NT2/D1 (cell line): ENCODE results near the gene COL4A3.

Source experiments
- DNase-seq: peaks from one replicate; pipeline ENCODE4 v3.0.0-alpha.2; 2011; ENCODE audit warnings: low read depth, low spot score
- H3K27me3 ChIP-seq: 2 replicates; pipeline ENCODE4 v1.6.0; 2011; ENCODE audit warnings: mild to moderate bottlenecking; ENCODE audit not compliant: insufficient read length, insufficient read depth
- H3K36me3 ChIP-seq: 2 replicates; pipeline ENCODE4 v1.6.1; 2011; ENCODE audit warnings: mild to moderate bottlenecking, low read length, mixed read lengths; ENCODE audit not compliant: insufficient read depth, insufficient read length
- H3K4me1 ChIP-seq: 2 replicates; pipeline ENCODE4 v1.5.1; 2011; ENCODE audit not compliant: insufficient read depth, insufficient read length
- H3K4me3 ChIP-seq: 2 replicates; pipeline ENCODE4 v1.5.1; 2011; ENCODE audit warnings: low read depth; ENCODE audit not compliant: insufficient read length
- H3K9ac ChIP-seq: 2 replicates; pipeline ENCODE4 v1.6.0; 2011; ENCODE audit warnings: low read depth; ENCODE audit not compliant: insufficient read length
- H3K9me3 ChIP-seq: 2 replicates; pipeline ENCODE4 v1.5.1; 2011; ENCODE audit warnings: mild to moderate bottlenecking, low read length; ENCODE audit not compliant: insufficient read depth
- SUZ12 ChIP-seq: IDR thresholded peaks from 2 replicates; pipeline ENCODE4 v1.6.1; 2011; ENCODE audit not compliant: insufficient read length, insufficient read depth; ENCODE audit errors: extremely low read depth
- YY1 ChIP-seq: IDR thresholded peaks from 2 replicates; pipeline ENCODE4 v1.6.1; 2011; ENCODE audit not compliant: insufficient read length, insufficient read depth
- ZNF274 ChIP-seq: IDR thresholded peaks from 2 replicates; pipeline ENCODE4 v1.6.1; 2011; ENCODE audit warnings: mild to moderate bottlenecking, low read depth, low read length

Gene COL4A3

GRCh38 chr2:227228061-227228667 lies 63.7 kb downstream of the COL4A3 start:
- H3K9ac ChIP-seq, result no peak overlapping the region
- H3K4me3 ChIP-seq, result no peak overlapping the region
- no peaks in the 10 kb centered on the region for H3K4me1 ChIP-seq
- H3K9me3 ChIP-seq, result no peaks in the 10 kb centered on the region
- H3K36me3 ChIP-seq, result no peaks in the 10 kb centered on the region
- DNase-seq, result no peak
- TF ChIP-seq ZNF274, result no peak
- TF ChIP-seq YY1, result no peak
- no peak for TF ChIP-seq SUZ12
- no peaks in the 10 kb centered on the region for H3K27me3 ChIP-seq

- H3K4me1 ChIP-seq, result no peaks in the 10 kb centered on the region
- H3K27me3 ChIP-seq, result no peaks in the 10 kb centered on the region
- H3K4me3 ChIP-seq, result no peak overlapping the region
- H3K36me3 ChIP-seq, result no peaks in the 10 kb centered on the region
- H3K9me3 ChIP-seq, result no peaks in the 10 kb centered on the region
- H3K9ac ChIP-seq, result no peak overlapping the region
- no peak for TF ChIP-seq SUZ12
- no peak for TF ChIP-seq ZNF274
- no peak for TF ChIP-seq YY1
- no peak for DNase-seq
Observed at GRCh38 chr2:227230151-227230550, 65.7 kb downstream of the COL4A3 start.

GRCh38 chr2:227234429-227234828 lies 70.0 kb downstream of the COL4A3 start:
- Histone ChIP-seq H3K4me1 (no peaks in the 10 kb centered on the region), H3K36me3 (no peaks in the 10 kb centered on the region), H3K9ac (no peak overlapping the region), H3K4me3 (no peak overlapping the region), H3K27me3 (no peaks in the 10 kb centered on the region), H3K9me3 (no peaks in the 10 kb centered on the region)
- TF ChIP-seq ZNF274 (no peak), SUZ12 (no peak), YY1 (no peak)
- no peak for DNase-seq

DNA sequence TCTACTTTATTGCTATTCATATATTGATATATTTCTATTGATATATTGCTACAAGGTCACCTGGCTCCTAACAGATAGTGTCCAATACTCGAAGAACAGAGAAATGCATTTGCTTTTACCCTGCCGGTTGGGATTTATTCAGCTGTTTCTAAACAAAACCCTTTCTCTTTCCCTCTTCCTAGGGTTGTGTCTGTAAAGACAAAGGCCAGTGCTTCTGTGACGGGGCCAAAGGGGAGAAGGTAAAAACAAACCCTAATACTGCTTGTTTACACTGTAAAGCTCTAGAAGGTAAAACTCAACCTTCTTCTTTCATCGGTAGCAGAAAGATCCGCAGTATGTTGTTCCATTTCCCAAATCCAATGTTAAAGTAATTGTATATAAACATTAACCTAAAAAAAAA lies 73.4 kb downstream of the COL4A3 start:
- Histone ChIP-seq H3K4me1 (no peaks in the 10 kb centered on the region), H3K36me3 (no peaks in the 10 kb centered on the region), H3K27me3 (no peaks in the 10 kb centered on the region), H3K4me3 (no peak overlapping the region), H3K9ac (no peak overlapping the region), H3K9me3 (no peaks in the 10 kb centered on the region)
- TF ChIP-seq SUZ12 (no peak), YY1 (no peak), ZNF274 (no peak)
- no peak for DNase-seq

DNA sequence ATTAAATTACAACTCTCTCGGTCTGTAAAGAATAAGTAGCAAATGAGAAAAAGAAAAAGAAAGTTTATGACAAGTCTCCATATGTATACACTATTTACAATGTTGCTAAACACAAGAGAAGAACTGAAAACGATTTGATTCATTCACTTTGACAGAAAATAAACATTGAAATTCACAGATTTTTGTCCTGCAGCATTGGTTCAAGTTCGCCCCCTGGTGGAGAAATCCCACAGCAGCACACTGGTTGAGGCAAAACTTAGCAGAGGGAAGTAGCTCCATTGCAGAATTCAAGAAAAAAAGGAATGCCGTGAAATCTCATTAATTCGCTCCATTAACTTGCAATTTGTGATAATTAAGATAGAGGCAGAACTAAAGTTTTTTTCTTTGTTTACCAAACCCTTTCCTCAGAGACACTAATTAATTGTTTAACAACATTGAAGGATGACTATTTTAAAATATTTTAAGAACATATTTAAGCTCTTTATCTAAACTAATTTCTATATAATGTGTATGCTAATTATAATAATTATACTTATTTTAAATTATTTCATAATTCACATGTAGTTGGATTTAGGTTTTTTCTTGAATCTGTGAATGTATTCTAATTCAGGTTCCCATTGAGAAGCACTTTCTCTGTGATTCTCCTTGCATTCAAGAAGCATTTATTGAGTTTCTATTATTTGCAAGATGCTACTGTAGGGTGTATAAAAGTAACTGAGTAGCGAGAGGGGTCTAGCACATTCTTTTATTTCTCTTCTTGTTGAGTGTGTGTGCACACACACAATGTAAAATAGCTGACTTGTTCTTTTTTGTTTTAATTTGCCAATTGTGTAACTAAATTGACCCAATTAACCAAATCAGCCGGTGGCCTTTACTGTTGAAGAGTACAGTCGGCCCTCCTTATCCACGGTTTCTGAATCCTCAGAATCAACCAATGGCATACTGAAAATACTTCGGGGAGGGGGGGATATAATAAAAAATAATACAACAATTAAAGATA lies 74.1 kb downstream of the COL4A3 start:
- no peaks in the 10 kb centered on the region for H3K36me3 ChIP-seq
- H3K4me3 ChIP-seq, result no peak overlapping the region
- no peak overlapping the region for H3K9ac ChIP-seq
- H3K9me3 ChIP-seq, result no peaks in the 10 kb centered on the region
- H3K4me1 ChIP-seq, result no peaks in the 10 kb centered on the region
- TF ChIP-seq ZNF274, result no peak
- no peak for TF ChIP-seq YY1
- TF ChIP-seq SUZ12, result no peak
- DNase-seq, result peak; percentile 71
- no peaks in the 10 kb centered on the region for H3K27me3 ChIP-seq

DNA sequence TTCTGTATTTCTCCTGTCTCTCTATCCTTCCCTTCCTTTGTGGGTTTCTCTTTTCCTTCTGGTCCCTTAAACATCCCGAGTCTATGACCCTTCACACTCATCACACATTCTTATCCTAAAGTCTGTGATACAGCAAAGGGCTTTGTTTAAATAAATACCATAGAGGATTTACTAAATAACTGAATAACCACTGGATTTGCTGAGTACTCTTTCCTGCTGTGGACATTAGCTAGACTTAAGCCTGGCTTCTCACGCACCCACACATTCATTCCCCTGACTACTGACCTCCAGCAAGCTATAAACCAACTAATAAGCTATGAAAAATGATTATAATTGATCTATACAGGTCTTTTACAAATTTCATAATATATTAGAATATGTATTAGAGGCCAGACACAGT lies 76.6 kb downstream of the COL4A3 start:
- Histone ChIP-seq H3K9ac (no peak overlapping the region), H3K4me1 (no peaks in the 10 kb centered on the region), H3K4me3 (no peak overlapping the region), H3K27me3 (no peaks in the 10 kb centered on the region), H3K36me3 (no peaks in the 10 kb centered on the region), H3K9me3 (no peaks in the 10 kb centered on the region)
- DNase-seq, result no peak
- TF ChIP-seq SUZ12, result no peak
- TF ChIP-seq YY1, result no peak
- TF ChIP-seq ZNF274, result no peak

DNA sequence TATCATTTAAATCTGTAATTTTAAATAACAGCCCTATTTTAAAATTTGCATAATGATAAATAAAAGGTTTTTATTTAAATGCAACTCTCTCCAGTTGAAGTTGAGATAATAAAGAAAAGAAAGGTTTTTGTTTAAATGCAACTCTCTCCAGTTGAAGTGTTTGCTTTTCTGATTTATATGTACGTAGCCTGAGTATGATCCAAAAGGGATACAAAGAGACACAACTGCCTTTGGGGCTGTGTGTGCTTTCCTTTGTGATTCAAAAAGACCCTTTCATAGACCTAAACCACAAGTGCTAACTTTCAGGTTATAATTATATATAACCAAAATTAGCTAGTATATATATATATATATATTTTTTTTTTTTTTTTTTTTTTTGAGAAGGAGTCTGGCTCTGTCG lies 84.5 kb downstream of the COL4A3 start:
- H3K27me3 ChIP-seq, result no peaks in the 10 kb centered on the region
- no peak overlapping the region for H3K9ac ChIP-seq
- H3K4me1 ChIP-seq, result no peaks in the 10 kb centered on the region
- no peak for DNase-seq
- no peaks in the 10 kb centered on the region for H3K9me3 ChIP-seq
- H3K36me3 ChIP-seq, result no peaks in the 10 kb centered on the region
- TF ChIP-seq SUZ12, result no peak
- TF ChIP-seq YY1, result no peak
- no peak for TF ChIP-seq ZNF274
- H3K4me3 ChIP-seq, result no peak overlapping the region
